Thyroid gland (tissue), 4 donors: ENCODE measurements around the gene MPZL2. TPM values are rescaled to one million over a fixed set of nuclear protein-coding genes. Genes with fewer than 3 reads are reported as not detected.

Source experiments
- DNase-seq, 2 donors: peaks; one replicate each; pipeline ENCODE4 v3.0.0-alpha.2; 2019
- H3K27ac ChIP-seq, 3 donors: fragments of 200-600 bp; sonication (generic); 1 replicate in 2 of 3; 2 replicates in 1 of 3; pipeline ENCODE4 v1.5.1; 2016 to 2019; ENCODE audit warnings: mild to moderate bottlenecking in 1 of 3, moderate library complexity in 1 of 3
- H3K27me3 ChIP-seq: fragments of 200-600 bp; sonication (generic); one replicate; pipeline ENCODE4 v1.5.1; 2019
- H3K36me3 ChIP-seq, 2 donors: fragments of 200-600 bp; sonication (generic); one replicate each; pipeline ENCODE4 v1.5.1; 2016 to 2019
- H3K4me1 ChIP-seq, 2 donors: fragments of 200-600 bp; sonication (generic); one replicate each; pipeline ENCODE4 v1.5.1; 2017 to 2019
- H3K4me3 ChIP-seq, 3 donors: fragments of 200-600 bp; sonication (generic); replicated peaks in 1 of 3; 1 replicate in 2 of 3; 2 replicates in 1 of 3; pipeline ENCODE4 v1.5.1; 2016; ENCODE audit warnings: mild to moderate bottlenecking in 1 of 3
- H3K9me3 ChIP-seq: fragments of 200-600 bp; sonication (generic); one replicate; pipeline ENCODE4 v1.5.1; 2017
- POLR2A ChIP-seq, 2 donors: fragments of 450-650 bp; IDR thresholded peaks; one replicate each; pipeline ENCODE4 v1.6.1; 2017; ENCODE audit warnings: antibody characterized with exemption in 2 of 2, mild to moderate bottlenecking in 2 of 2, moderate library complexity in 1 of 2
- WGBS, 2 donors: methylation state at CpG; one replicate each; pipeline ENCODE4 v1.1.5; 2017; 5-methylcytosine and 5-hydroxymethylcytosine counted together
- intact Hi-C: fragments of 100-400 bp; cut with DNase I; formaldehyde crosslinking; loops from one replicate; pipeline ENCODE4 v1.15.1; 2023
- small RNA-seq: library from RNA; depleted of rRNA; stranded (forward); fragments of <200 nt; gene quantifications from one replicate; pipeline ENCODE3, GENCODE V24; 2016
- total RNA-seq, 4 donors: library from RNA; depleted of rRNA; stranded (reverse); fragments of >200 nt; gene quantifications; one replicate each; pipeline ENCODE4 v1.2.3, GENCODE V29; 2016
- TF ChIP-seq, protein P1 (sequence below), 6 experiments: fragments of 200-600 bp in 3 of 6; fragments of 450-650 bp in 3 of 6; sonication (generic) in 3 of 6; IDR thresholded peaks; one replicate each; pipeline ENCODE4 v1.5.1; 2016 to 2019; ENCODE audit warnings: antibody characterized with exemption in 6 of 6, mild to moderate bottlenecking in 2 of 6, inconsistent platforms in 1 of 6, moderate library complexity in 1 of 6

Gene MPZL2
- total RNA-seq, 4 donors from 2014 or later = 40.3 to 92.7 (median 76.1) TPM

DNA sequence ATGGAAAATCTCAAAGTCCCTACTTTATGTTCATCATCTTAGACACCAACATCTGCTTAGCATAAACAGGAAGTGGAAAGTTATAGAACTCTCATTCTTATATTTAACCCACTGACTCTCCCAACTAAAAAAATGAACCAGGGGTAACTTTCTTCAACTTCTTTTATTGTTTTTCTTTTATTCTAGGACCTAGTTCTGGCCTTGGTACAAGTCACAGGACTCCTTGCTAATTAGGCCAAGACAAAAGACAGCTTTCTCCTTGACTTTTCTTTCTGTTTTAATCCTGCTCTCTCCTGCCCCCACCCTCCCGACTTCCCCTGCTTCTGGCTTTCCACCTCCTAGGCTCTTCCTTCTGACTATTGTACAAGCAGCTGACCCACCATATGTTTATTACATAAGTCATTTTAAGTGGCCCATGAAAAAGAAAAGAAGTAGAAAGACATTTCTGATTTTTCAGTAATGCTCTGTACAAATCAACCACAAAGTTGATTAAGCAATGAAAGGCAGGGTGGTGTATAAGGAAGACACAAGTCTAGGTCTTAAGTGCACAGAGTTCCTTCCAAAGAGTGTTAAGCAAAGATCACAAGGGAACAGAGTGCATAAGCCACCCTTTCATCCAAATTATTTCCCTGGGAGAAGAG is 57.6 kb downstream of the MPZL2 start:
- 48 to 60% methylated on average over 1 of the region's 1 CpG for WGBS, 2 donors
- Histone ChIP-seq H3K36me3 (no peaks in the 10 kb centered on the region), H3K4me1 (peaks cover 0 to 7% of the 10 kb centered on the region in 2 donors), H3K4me3 (no peak overlapping the region), H3K9me3 (no peaks in the 10 kb centered on the region), H3K27me3 (no peaks in the 10 kb centered on the region), H3K27ac (no peak overlapping the region)
- intact Hi-C loops = no loop called here
- TF ChIP-seq, protein P1, sequence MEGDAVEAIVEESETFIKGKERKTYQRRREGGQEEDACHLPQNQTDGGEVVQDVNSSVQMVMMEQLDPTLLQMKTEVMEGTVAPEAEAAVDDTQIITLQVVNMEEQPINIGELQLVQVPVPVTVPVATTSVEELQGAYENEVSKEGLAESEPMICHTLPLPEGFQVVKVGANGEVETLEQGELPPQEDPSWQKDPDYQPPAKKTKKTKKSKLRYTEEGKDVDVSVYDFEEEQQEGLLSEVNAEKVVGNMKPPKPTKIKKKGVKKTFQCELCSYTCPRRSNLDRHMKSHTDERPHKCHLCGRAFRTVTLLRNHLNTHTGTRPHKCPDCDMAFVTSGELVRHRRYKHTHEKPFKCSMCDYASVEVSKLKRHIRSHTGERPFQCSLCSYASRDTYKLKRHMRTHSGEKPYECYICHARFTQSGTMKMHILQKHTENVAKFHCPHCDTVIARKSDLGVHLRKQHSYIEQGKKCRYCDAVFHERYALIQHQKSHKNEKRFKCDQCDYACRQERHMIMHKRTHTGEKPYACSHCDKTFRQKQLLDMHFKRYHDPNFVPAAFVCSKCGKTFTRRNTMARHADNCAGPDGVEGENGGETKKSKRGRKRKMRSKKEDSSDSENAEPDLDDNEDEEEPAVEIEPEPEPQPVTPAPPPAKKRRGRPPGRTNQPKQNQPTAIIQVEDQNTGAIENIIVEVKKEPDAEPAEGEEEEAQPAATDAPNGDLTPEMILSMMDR (IDR thresholded peaks at IDR 0.05) = no peak
- TF ChIP-seq POLR2A (IDR thresholded peaks at IDR 0.05) = no peak
- no peak for DNase-seq

DNA sequence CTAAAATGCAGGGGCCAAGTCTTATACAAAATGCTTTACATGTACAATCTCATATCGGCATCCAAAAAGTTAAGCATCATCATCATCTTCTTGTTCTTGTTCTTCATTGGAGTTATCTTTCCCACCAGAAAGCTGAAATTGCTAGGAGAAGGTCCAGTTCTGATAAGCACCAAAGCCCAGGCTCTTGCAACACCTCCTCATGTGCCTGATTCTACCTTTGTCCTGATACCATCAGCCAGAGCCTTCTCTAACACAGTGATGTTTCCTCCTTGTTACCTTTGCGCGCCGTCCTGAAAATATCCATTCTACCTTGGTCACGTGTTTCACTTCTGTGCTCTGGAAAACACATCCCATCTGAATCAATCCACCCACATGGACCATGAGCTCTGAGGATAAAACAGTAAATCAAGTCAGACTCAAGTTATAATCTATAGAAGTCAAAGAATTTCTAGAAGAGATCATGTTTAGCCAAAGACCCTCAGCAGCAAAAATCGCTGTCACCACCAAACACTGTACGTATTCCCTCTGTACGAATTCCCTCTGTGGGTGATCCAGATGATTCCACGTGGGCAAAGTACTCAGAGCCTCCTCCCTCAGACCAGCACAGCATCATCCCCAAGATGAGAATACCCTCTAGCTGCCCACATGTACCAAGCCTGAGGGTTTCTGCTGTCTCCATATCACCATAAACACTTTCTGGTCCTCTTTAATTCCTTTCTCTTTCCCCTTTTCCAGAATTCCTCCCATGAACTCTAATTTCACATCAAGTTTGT is 58.3 kb downstream of the MPZL2 start:
- Histone ChIP-seq H3K4me3 (no peak overlapping the region), H3K27me3 (no peaks in the 10 kb centered on the region), H3K27ac (no peak overlapping the region), H3K36me3 (no peaks in the 10 kb centered on the region), H3K9me3 (no peaks in the 10 kb centered on the region), H3K4me1 (peaks cover 0 to 2% of the 10 kb centered on the region in 2 donors)
- WGBS, 2 donors = 88 to 95% methylated on average over 9 of the region's 9 CpGs
- no peak for DNase-seq
- intact Hi-C loops = no loop called here
- no peak for TF ChIP-seq POLR2A (IDR thresholded peaks at IDR 0.05)
- TF ChIP-seq, protein P1 (IDR thresholded peaks at IDR 0.05) = no peak

Small RNA genes within 50 kb of the gene (small RNA-seq; reads per million reads assigned to genes)
- gene HSPE1P18 = not detected

Other genes starting within 250 kb of the MPZL2 start
- gene TMPRSS4, start 187.2 kb downstream of the MPZL2 start, total RNA-seq = 1 to 10 TPM in 2 of 4 donors, under 1 TPM in 1, not detected in 1; 0.83 to 1.5 (median 1.1) TPM
- not detected for gene SMIM35, start 177.3 kb downstream of the MPZL2 start, total RNA-seq
- gene SCN4B, start 111.5 kb downstream of the MPZL2 start, total RNA-seq = 10 to 100 TPM in 2 of 4 donors, 1 to 10 TPM in 2; 5.5 to 15.7 (median 10.5) TPM
- under 1 TPM; 0.13 to 0.83 (median 0.31) TPM for gene SCN2B, start 87.7 kb downstream of the MPZL2 start, total RNA-seq
- 1 to 10 TPM; 2.2 to 3.1 (median 2.6) TPM for gene JAML, start 39.3 kb downstream of the MPZL2 start, total RNA-seq
- 10 to 100 TPM in 3 of 4 donors, 1 to 10 TPM in 1; 6.9 to 15.3 (median 12.3) TPM for gene MPZL3, start 11.9 kb downstream of the MPZL2 start, total RNA-seq
- 1 to 10 TPM; 3.0 to 4.3 (median 3.3) TPM for gene CD3E, start 40.4 kb upstream of the MPZL2 start, total RNA-seq
- gene CD3D, start 78.4 kb upstream of the MPZL2 start, total RNA-seq = 1 to 10 TPM in 3 of 4 donors, not detected in 1; 2.0 to 2.3 (median 2.1) TPM
- gene CD3G, start 80.0 kb upstream of the MPZL2 start, total RNA-seq = 1 to 10 TPM; 1.2 to 4.3 (median 1.9) TPM
- gene UBE4A, start 95.3 kb upstream of the MPZL2 start, total RNA-seq = 10 to 100 TPM; 42.7 to 57.3 (median 48.2) TPM
- 100 to 1,000 TPM in 2 of 4 donors, 10 to 100 TPM in 2; 63.9 to 716 (median 170) TPM for gene ATP5MG, start 137.3 kb upstream of the MPZL2 start, total RNA-seq
- gene KMT2A, start 172.2 kb upstream of the MPZL2 start, total RNA-seq = 100 to 1,000 TPM in 2 of 4 donors, 10 to 100 TPM in 2; 74.5 to 175 (median 90.8) TPM